Left lung (tissue), 10 donors: ENCODE results near the gene IMMP2L. TPM values are rescaled to one million over a fixed set of nuclear protein-coding genes. Genes with fewer than 3 reads are reported as not detected.

Experiments
- ATAC-seq: fragments of 200-7000 bp; cut with Tn5 transposase; one replicate; pipeline ENCODE4 v1.9.1; 2020; ENCODE audit warnings: moderate library complexity
- DNase-seq, 4 donors: peaks; one replicate each; pipeline ENCODE4 v3.0.0-alpha.2; 2013 to 2020
- H3K27ac ChIP-seq, 2 donors: fragments of 200-600 bp; sonication (generic) in 1 of 2; one replicate each; pipeline versions ENCODE4 v1.5.0 to v1.8.0; 2020 to 2021
- H3K27me3 ChIP-seq, 2 donors: fragments of 200-600 bp; sonication (generic) in 1 of 2; one replicate each; pipeline versions ENCODE4 v1.5.0 to v1.8.0; 2020 to 2021
- H3K36me3 ChIP-seq, 2 donors: fragments of 200-600 bp; sonication (generic) in 1 of 2; one replicate each; pipeline versions ENCODE4 v1.5.0 to v1.8.0; 2020 to 2021
- H3K4me1 ChIP-seq, 2 donors: fragments of 200-600 bp; one replicate each; pipeline ENCODE4 v1.8.0; 2021
- H3K4me3 ChIP-seq, 2 donors: fragments of 200-600 bp; sonication (generic) in 1 of 2; one replicate each; pipeline versions ENCODE4 v1.5.0 to v1.8.0; 2020 to 2021; ENCODE audit warnings: mild to moderate bottlenecking in 1 of 2
- H3K9me3 ChIP-seq, 2 donors: fragments of 200-600 bp; sonication (generic) in 1 of 2; one replicate each; pipeline versions ENCODE4 v1.5.0 to v1.8.0; 2020 to 2021
- CTCF ChIP-seq, 2 donors: fragments of 200-600 bp; sonication (generic) in 1 of 2; IDR thresholded peaks; one replicate each; pipeline versions ENCODE4 v1.5.0 to v1.8.0; 2021; ENCODE audit warnings: antibody characterized with exemption in 2 of 2
- intact Hi-C, 2 donors: fragments of 100-400 bp; cut with DNase I; formaldehyde crosslinking; loops; one replicate each; pipeline versions ENCODE4 v1.11.2 to v1.14.2; 2022
- polyA plus RNA-seq, 6 donors: library from polyadenylated mRNA; unstranded; fragments of 120-200 nt; gene quantifications; one replicate each; pipeline ENCODE4 v1.2.1, GENCODE V29; 2013; ENCODE audit not compliant: insufficient read length in 6 of 6
- total RNA-seq, 2 donors: library from RNA; stranded (reverse); fragmentation: NEBNext Ultra II Directional; extraction: Animal tissue kit (Norgen Biotek cat#: 25700); gene quantifications; one replicate each; pipeline ENCODE4 v1.2.1, GENCODE V29; 2021
- donor health status: DM: no; HTN: yes; CAD: no.
- donor health status: DM: no; HTN: no; CAD: no.

Gene IMMP2L
- total and polyA plus RNA-seq, 8 donors, result 10.3 to 30.1 (median 25.7) TPM

GRCh38 chr7:111047595-111047994, 514.7 kb downstream of the IMMP2L start:
- intact Hi-C loops, result no loop called here
- Histone ChIP-seq H3K27me3 (no peaks in the 10 kb centered on the region), H3K9me3 (no peaks in the 10 kb centered on the region), H3K36me3 (no peaks in the 10 kb centered on the region), H3K27ac (no peak overlapping the region), H3K4me3 (no peak overlapping the region), H3K4me1 (no peaks in the 10 kb centered on the region)
- DNase-seq, result no peak
- ATAC-seq, result no peak
- TF ChIP-seq CTCF (IDR thresholded peaks at IDR 0.05), result no peak

- no peak for ATAC-seq
- Histone ChIP-seq H3K4me1 (no peaks in the 10 kb centered on the region), H3K27ac (no peak overlapping the region), H3K27me3 (no peaks in the 10 kb centered on the region), H3K4me3 (no peak overlapping the region), H3K9me3 (no peaks in the 10 kb centered on the region), H3K36me3 (no peaks in the 10 kb centered on the region)
- no peak for TF ChIP-seq CTCF (IDR thresholded peaks at IDR 0.05)
- no peak for DNase-seq
- intact Hi-C loops, result no loop called here
These were observed 516.8 kb downstream of the IMMP2L start for GRCh38 chr7:111045449-111045848.

GRCh38 chr7:111043561-111043960, 518.7 kb downstream of the IMMP2L start:
- H3K4me1 ChIP-seq, result no peaks in the 10 kb centered on the region
- no peak overlapping the region for H3K4me3 ChIP-seq
- no peak for DNase-seq
- no peak for TF ChIP-seq CTCF (IDR thresholded peaks at IDR 0.05)
- ATAC-seq, result no peak
- no peak overlapping the region for H3K27ac ChIP-seq
- no peaks in the 10 kb centered on the region for H3K9me3 ChIP-seq
- no peaks in the 10 kb centered on the region for H3K27me3 ChIP-seq
- no peaks in the 10 kb centered on the region for H3K36me3 ChIP-seq
- intact Hi-C loops, result no loop called here

GRCh38 chr7:111042842-111043241, 519.5 kb downstream of the IMMP2L start:
- intact Hi-C loops, result no loop called here
- H3K9me3 ChIP-seq, result no peaks in the 10 kb centered on the region
- DNase-seq (no peak), ATAC-seq (no peak)
- H3K27me3 ChIP-seq, result no peaks in the 10 kb centered on the region
- H3K36me3 ChIP-seq, result no peaks in the 10 kb centered on the region
- H3K4me3 ChIP-seq, result no peak overlapping the region
- TF ChIP-seq CTCF (IDR thresholded peaks at IDR 0.05), result no peak
- H3K4me1 ChIP-seq, result no peaks in the 10 kb centered on the region
- H3K27ac ChIP-seq, result no peak overlapping the region

- Histone ChIP-seq H3K27ac (no peak overlapping the region), H3K9me3 (no peaks in the 10 kb centered on the region), H3K4me3 (no peak overlapping the region), H3K27me3 (no peaks in the 10 kb centered on the region), H3K36me3 (no peaks in the 10 kb centered on the region), H3K4me1 (no peaks in the 10 kb centered on the region)
- DNase-seq (no peak), ATAC-seq (peak; percentile 79)
- no peak for TF ChIP-seq CTCF (IDR thresholded peaks at IDR 0.05)
- intact Hi-C loops, result no loop called here
These were observed 520.7 kb downstream of the IMMP2L start for GRCh38 chr7:111041577-111041976.
